GM19328 (cell line): ENCODE measurements around the gene GET4.
"Not testable (repeated sequence)": the region's sequence is repeated elsewhere in the genome, so short reads cannot be mapped to it uniquely, and the experiment has no call there.

Experiments used
- ATAC-seq: cut with Tn5 transposase; IDR thresholded peaks from one replicate; pipeline ENCODE4 v1.9.1; 2021; ENCODE audit warnings: mild to moderate bottlenecking, moderate library complexity; ENCODE audit not compliant: unreplicated experiment

GET4 gene

DNA sequence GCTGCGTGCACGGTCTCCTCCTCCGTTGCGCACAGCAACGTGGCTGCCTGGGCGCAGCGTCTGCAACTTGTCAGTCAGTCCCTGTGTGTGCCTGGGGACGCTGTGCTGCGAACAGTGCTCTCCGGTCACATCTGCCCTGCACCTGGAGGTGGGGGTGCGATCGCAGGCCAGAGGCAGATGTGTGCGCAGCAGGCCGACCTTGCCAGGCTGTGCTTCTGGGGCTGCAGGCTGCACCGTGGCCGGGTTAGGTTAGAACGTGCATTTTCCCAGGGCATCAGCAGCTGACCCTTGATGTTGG is 8.2 kb upstream of the GET4 start:
- no peak for ATAC-seq

- ATAC-seq = no peak
Observed at GRCh38 chr7:869348-869747, 7.0 kb upstream of the GET4 start.

DNA sequence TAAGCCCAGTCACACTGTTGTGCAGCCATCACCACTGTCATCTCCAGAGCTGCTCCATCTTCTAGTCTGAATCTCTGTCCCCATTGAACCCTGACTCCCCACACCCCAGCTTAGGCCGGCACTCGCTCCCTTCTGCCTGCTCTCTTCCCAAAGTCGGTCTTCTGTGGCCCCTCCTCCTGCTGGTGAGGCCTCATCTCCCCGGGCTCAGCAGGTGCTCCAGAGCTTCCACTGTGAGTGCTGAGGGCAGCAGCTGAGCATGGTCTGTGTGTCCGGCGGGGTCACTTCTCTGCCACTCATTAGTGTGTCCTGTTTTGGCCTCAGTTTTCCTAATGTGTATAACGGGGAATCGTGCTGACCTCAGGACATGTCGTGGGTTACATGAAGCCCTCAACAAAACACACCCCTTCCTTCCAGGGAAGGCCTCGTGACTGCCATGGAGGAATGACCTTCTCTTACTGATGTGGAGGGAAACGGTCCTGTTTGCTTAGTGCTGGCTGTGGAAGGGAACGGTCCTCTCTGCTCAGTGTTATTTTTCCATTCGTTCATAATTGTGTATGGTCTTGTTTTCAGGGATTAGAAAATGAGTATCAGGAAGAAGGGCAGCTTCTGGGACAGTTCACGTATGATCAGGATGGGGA is 4.3 kb upstream of the GET4 start:
- no peak for ATAC-seq

- ATAC-seq = not testable (repeated sequence)
Observed at GRCh38 chr7:872685-873084, 3.7 kb upstream of the GET4 start.

- no peak for ATAC-seq
Observed at GRCh38 chr7:873367-874002, 2.9 kb upstream of the GET4 start.

GRCh38 chr7:874031-874749 is 2.2 kb upstream of the GET4 start:
- no peak for ATAC-seq

DNA sequence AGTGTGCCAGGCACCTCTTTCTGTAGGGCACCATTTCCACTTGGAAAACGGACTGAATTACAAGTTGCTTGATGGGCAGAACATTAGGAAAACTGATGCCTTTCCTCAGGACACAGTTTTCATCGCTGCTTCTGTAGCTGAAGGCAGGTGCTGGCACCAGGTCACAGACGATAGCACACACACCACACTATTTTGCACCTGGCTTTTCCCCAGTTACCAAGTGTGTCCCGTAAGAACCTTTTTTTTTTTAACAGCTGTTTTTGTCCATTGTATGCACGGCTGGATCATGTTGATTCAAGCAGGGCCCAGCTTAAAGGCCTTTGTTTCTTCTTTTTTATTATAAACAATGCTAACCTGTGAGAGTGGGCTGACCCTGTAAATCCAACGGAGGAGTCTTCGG is 1.3 kb upstream of the GET4 start:
- ATAC-seq = no peak

DNA sequence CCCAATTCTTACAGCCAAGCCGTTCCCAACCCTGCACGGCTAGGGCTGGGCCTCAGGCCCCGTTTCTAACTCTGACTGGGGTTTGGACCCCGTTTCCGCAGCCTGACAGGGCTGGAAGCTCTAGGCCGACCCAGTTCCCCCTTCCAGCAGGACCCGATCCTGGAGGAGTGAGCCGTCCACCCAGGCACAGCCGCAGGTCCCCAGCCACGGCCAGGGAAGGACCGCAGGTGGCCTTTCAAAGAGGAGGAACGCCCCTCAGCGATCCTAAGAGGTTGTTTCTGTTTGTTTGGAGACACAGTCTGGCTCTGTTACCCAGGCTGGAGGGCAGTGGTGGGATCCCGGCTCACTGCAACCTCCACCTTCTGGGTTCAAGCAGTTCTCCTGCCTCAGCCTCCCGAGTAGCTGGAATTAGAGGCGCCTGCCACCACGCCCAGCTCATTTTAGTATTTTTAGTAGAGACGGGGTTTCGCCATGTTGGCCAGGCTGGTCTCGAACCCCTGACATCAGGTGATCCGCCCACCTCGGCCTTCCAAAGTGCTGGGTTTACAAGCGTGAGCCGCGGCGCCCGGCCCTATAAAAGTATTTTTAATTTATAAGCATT is 778 bp upstream of the GET4 start:
- ATAC-seq = no peak

DNA sequence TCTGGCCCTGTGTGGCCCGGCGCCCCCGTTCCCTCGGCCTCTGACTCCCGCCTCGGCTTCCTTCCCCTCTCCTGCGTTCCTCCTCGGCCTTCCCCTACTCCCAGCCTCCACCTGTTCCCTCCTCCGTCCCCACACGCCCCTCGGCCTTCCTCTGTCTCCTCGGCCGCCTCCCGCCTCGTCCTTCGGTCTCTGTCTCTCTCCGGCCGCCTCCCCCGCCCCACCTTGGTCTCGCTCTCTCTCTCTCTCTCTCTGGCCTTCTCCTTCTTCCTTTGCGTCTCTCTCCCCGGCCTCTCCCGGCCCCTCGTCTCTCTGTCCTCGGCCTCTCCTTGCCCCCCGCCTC is 588 bp downstream of the GET4 start:
- peak; percentile 24 for ATAC-seq

DNA sequence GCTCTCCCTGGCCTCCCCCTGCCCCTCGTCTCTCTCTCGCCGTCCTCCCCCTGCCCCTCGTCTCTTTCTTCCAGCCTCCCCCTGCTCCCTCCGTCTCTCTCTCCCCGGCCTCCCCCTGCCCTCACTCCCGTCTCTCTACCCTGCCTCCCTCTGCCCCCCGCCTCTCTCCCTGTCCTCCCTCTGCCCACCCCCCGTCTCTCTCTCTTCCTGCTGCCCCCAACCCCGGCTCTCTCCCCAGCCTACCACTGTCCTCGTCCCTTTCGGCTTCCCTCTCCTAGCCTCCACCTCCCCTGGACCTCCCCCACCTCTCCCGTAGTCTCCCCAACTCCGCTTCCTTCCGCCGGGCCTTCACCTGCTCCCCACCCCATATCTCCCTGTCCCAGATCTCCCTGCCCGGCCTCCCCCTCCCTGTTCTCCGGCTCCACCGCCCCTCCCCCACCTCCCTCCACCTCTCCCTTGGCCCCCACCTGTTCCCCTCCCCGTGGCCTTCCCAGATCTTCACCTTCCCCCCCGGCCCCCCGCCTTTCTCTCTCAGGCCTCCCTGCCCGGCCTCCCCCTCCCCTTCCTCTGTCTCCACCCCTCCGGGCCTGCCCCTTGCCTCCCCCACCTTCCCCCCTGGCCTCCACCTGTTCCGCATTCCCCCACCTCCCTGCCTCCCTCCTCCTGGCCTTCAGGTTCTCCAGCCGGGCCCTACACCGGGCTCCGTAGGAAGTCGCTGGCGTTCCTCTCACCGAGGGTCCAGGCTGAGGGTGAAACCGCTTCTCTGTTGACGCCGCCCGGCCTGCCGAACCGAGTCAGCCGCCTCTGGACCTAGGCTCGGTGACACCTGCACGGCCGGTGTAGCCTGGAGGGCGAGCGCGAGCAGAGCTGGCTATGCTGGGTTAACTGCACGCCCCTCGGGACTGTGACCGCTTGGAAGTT is 1.2 kb downstream of the GET4 start:
- ATAC-seq = no peak

GRCh38 chr7:879093-879492 is 2.7 kb downstream of the GET4 start:
- no peak for ATAC-seq

GRCh38 chr7:879706-880105 is 3.4 kb downstream of the GET4 start:
- no peak for ATAC-seq

- no peak for ATAC-seq
Observed at GRCh38 chr7:880450-880849, 4.1 kb downstream of the GET4 start.

GRCh38 chr7:881441-882234 is 5.3 kb downstream of the GET4 start:
- no peak for ATAC-seq

GRCh38 chr7:882336-883035 is 6.1 kb downstream of the GET4 start:
- no peak for ATAC-seq

DNA sequence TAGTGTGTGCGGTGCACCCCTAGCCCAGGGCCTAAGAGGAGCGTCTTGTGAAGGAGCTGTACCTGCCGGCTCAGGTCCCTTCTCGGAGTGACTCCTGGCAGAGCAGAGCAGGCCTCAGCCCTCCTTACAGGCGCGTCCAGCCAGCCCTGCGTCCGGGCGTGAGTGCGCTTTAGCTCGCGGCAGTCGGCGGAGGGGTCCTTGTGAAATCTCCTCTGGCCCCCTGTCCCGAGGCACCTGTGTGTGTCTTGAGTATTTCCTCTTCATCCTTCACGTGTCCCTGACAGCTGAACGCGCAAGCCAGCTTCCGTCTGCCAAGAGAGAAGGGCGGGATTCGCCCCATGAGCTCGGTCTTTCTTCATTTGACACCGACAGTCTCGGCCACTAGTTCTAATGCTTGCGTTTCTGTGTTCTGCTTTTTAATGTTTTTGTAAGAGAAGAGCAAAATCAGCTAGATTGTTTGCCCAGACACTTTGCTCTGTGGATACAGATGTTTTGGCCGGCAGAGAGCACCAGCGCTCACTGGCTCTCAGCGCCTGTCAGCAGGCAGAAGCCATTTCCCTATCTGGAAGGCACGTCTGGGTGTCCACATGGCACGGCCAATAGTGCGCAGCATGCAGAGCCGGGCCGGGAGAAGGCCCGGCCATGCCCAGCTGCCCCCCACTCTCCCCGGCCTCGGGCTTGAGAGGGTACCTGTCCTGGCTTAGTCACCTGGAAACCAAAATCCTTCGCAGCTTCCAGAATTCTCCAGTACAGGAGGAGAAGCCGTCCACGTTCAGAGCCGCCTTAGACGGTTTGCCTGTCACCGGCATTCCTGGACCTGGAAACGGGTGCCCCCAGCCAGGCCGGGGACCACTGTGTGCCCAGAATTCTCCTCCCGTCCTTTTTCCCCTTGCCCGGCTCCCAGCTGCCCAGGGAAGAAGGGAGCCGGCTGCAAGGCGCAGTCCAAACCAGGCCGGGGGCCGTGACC is 7.0 kb downstream of the GET4 start:
- ATAC-seq = no peak

- no peak for ATAC-seq
Observed at GRCh38 chr7:884191-885003, 8.0 kb downstream of the GET4 start.
